Activated naive CD8-positive, alpha-beta T cell treated with anti-CD3 and anti-CD28 coated beads, Interleukin-2, amount 50 U/mL, for 24 hours (primary cell): ENCODE results near the gene SALL1.

Experiments used
- ATAC-seq: fragments of 150-1000 bp; cut with Tn5 transposase; one replicate; pipeline ENCODE4 v1.10.0; 2021
- DNase-seq: peaks from one replicate; pipeline ENCODE4 v3.0.0; 2021
- H3K27ac Mint-ChIP-seq: one replicate; pipeline ENCODE4 v1.8.0; 2021; ENCODE audit warnings: mild to moderate bottlenecking, mixed read lengths
- H3K27me3 Mint-ChIP-seq: one replicate; pipeline ENCODE4 v1.8.0; 2021; ENCODE audit warnings: mixed read lengths
- H3K36me3 Mint-ChIP-seq: one replicate; pipeline ENCODE4 v1.8.0; 2021; ENCODE audit warnings: low read depth, mixed read lengths
- H3K4me1 Mint-ChIP-seq: one replicate; pipeline ENCODE4 v1.8.0; 2021; ENCODE audit warnings: mixed read lengths
- H3K4me3 Mint-ChIP-seq: one replicate; pipeline ENCODE4 v1.8.0; 2021; ENCODE audit warnings: mild to moderate bottlenecking, moderate library complexity, mixed read lengths
- H3K9me3 Mint-ChIP-seq: one replicate; pipeline ENCODE4 v1.8.0; 2021; ENCODE audit warnings: mixed read lengths

SALL1 gene

GRCh38 chr16:51119556-51119955, 31.5 kb downstream of the SALL1 start:
- no peak overlapping the region for H3K4me3 Mint-ChIP-seq
- no peaks in the 10 kb centered on the region for H3K9me3 Mint-ChIP-seq
- peaks cover 36% of the 10 kb centered on the region for H3K27me3 Mint-ChIP-seq
- DNase-seq (no peak), ATAC-seq (no peak)
- H3K36me3 Mint-ChIP-seq: no peaks in the 10 kb centered on the region
- no peak overlapping the region for H3K27ac Mint-ChIP-seq
- no peaks in the 10 kb centered on the region for H3K4me1 Mint-ChIP-seq

- H3K36me3 Mint-ChIP-seq: no peaks in the 10 kb centered on the region
- no peaks in the 10 kb centered on the region for H3K4me1 Mint-ChIP-seq
- H3K4me3 Mint-ChIP-seq: no peak overlapping the region
Measured at GRCh38 chr16:51116353-51116752, 34.7 kb downstream of the SALL1 start.

GRCh38 chr16:51114382-51114781, 36.7 kb downstream of the SALL1 start:
- peaks cover 48% of the 10 kb centered on the region for H3K27me3 Mint-ChIP-seq
- H3K36me3 Mint-ChIP-seq: no peaks in the 10 kb centered on the region
- H3K4me1 Mint-ChIP-seq: no peaks in the 10 kb centered on the region
- no peak overlapping the region for H3K4me3 Mint-ChIP-seq
- DNase-seq (no peak), ATAC-seq (no peak)
- H3K9me3 Mint-ChIP-seq: no peaks in the 10 kb centered on the region
- H3K27ac Mint-ChIP-seq: no peak overlapping the region

More at GRCh38 chr16:51116353-51116752, 34.7 kb downstream of the SALL1 start:
- H3K9me3 Mint-ChIP-seq: no peaks in the 10 kb centered on the region
- DNase-seq (no peak), ATAC-seq (no peak)
- peaks cover 48% of the 10 kb centered on the region for H3K27me3 Mint-ChIP-seq
- no peak overlapping the region for H3K27ac Mint-ChIP-seq

GRCh38 chr16:51113236-51114125, 37.6 kb downstream of the SALL1 start:
- Mint-ChIP-seq H3K4me1 (no peaks in the 10 kb centered on the region), H3K4me3 (no peak overlapping the region), H3K9me3 (no peaks in the 10 kb centered on the region), H3K27me3 (peaks cover 42% of the 10 kb centered on the region), H3K27ac (no peak overlapping the region), H3K36me3 (no peaks in the 10 kb centered on the region)
- ATAC-seq (no peak), DNase-seq (no peak)

- no peak overlapping the region for H3K27ac Mint-ChIP-seq
- no peaks in the 10 kb centered on the region for H3K9me3 Mint-ChIP-seq
- DNase-seq (no peak), ATAC-seq (no peak)
- H3K4me1 Mint-ChIP-seq: no peaks in the 10 kb centered on the region
- H3K4me3 Mint-ChIP-seq: no peak overlapping the region
- no peaks in the 10 kb centered on the region for H3K36me3 Mint-ChIP-seq
- H3K27me3 Mint-ChIP-seq: peaks cover 41% of the 10 kb centered on the region
Measured at GRCh38 chr16:51112323-51112722, 38.7 kb downstream of the SALL1 start.

- Mint-ChIP-seq H3K4me1 (no peaks in the 10 kb centered on the region), H3K36me3 (no peaks in the 10 kb centered on the region), H3K27me3 (peaks cover 38% of the 10 kb centered on the region), H3K9me3 (no peaks in the 10 kb centered on the region), H3K27ac (no peak overlapping the region), H3K4me3 (no peak overlapping the region)
- DNase-seq (no peak), ATAC-seq (no peak)
Measured at GRCh38 chr16:51111759-51112158, 39.3 kb downstream of the SALL1 start.

GRCh38 chr16:51110700-51111157, 40.3 kb downstream of the SALL1 start:
- no peak overlapping the region for H3K4me3 Mint-ChIP-seq
- no peaks in the 10 kb centered on the region for H3K9me3 Mint-ChIP-seq
- DNase-seq: no peak
- no peak overlapping the region for H3K27ac Mint-ChIP-seq
- H3K27me3 Mint-ChIP-seq: peaks cover 38% of the 10 kb centered on the region
- no peaks in the 10 kb centered on the region for H3K36me3 Mint-ChIP-seq
- H3K4me1 Mint-ChIP-seq: no peaks in the 10 kb centered on the region
- ATAC-seq: peak; percentile 33

GRCh38 chr16:51109173-51109572, 41.9 kb downstream of the SALL1 start:
- Mint-ChIP-seq H3K4me3 (no peak overlapping the region), H3K9me3 (no peaks in the 10 kb centered on the region), H3K36me3 (no peaks in the 10 kb centered on the region), H3K4me1 (no peaks in the 10 kb centered on the region), H3K27ac (no peak overlapping the region), H3K27me3 (peaks cover 24% of the 10 kb centered on the region)
- ATAC-seq (no peak), DNase-seq (no peak)

GRCh38 chr16:51107742-51108141, 43.3 kb downstream of the SALL1 start:
- ATAC-seq (no peak), DNase-seq (no peak)
- Mint-ChIP-seq H3K9me3 (no peaks in the 10 kb centered on the region), H3K4me1 (no peaks in the 10 kb centered on the region), H3K4me3 (no peak overlapping the region), H3K36me3 (no peaks in the 10 kb centered on the region), H3K27ac (no peak overlapping the region), H3K27me3 (peaks cover 14% of the 10 kb centered on the region)

GRCh38 chr16:51106535-51106934, 44.5 kb downstream of the SALL1 start:
- Mint-ChIP-seq H3K4me3 (no peak overlapping the region), H3K9me3 (no peaks in the 10 kb centered on the region), H3K27ac (no peak overlapping the region), H3K4me1 (no peaks in the 10 kb centered on the region), H3K36me3 (no peaks in the 10 kb centered on the region), H3K27me3 (peaks cover 4% of the 10 kb centered on the region)
- ATAC-seq: no peak
- DNase-seq: no peak

- no peak for ATAC-seq
- Mint-ChIP-seq H3K4me3 (no peak overlapping the region), H3K9me3 (no peaks in the 10 kb centered on the region), H3K4me1 (no peaks in the 10 kb centered on the region), H3K27me3 (no peaks in the 10 kb centered on the region), H3K36me3 (no peaks in the 10 kb centered on the region), H3K27ac (no peak overlapping the region)
- no peak for DNase-seq
Measured at GRCh38 chr16:51103590-51103989, 47.5 kb downstream of the SALL1 start.

GRCh38 chr16:51097729-51098128, 53.3 kb downstream of the SALL1 start:
- Mint-ChIP-seq H3K36me3 (no peaks in the 10 kb centered on the region), H3K4me1 (no peaks in the 10 kb centered on the region), H3K9me3 (no peaks in the 10 kb centered on the region), H3K27me3 (peaks cover 2% of the 10 kb centered on the region), H3K4me3 (no peak overlapping the region), H3K27ac (no peak overlapping the region)
- no peak for ATAC-seq
- DNase-seq: no peak

GRCh38 chr16:51095890-51096626, 55.0 kb downstream of the SALL1 start:
- no peaks in the 10 kb centered on the region for H3K36me3 Mint-ChIP-seq
- peaks cover 2% of the 10 kb centered on the region for H3K27me3 Mint-ChIP-seq
- no peak overlapping the region for H3K27ac Mint-ChIP-seq
- H3K4me1 Mint-ChIP-seq: no peaks in the 10 kb centered on the region
- H3K4me3 Mint-ChIP-seq: no peak overlapping the region
- ATAC-seq (no peak), DNase-seq (no peak)
- no peaks in the 10 kb centered on the region for H3K9me3 Mint-ChIP-seq

GRCh38 chr16:51095084-51095881, 55.8 kb downstream of the SALL1 start:
- no peaks in the 10 kb centered on the region for H3K9me3 Mint-ChIP-seq
- DNase-seq: no peak
- ATAC-seq: no peak
- H3K27ac Mint-ChIP-seq: no peak overlapping the region
- H3K36me3 Mint-ChIP-seq: no peaks in the 10 kb centered on the region
- no peaks in the 10 kb centered on the region for H3K4me1 Mint-ChIP-seq
- peaks cover 2% of the 10 kb centered on the region for H3K27me3 Mint-ChIP-seq
- no peak overlapping the region for H3K4me3 Mint-ChIP-seq
